ENCODE measurements around the gene STK26. TPM values are rescaled to one million over a fixed set of nuclear protein-coding genes. Genes with fewer than 3 reads are reported as not detected.

Gene STK26
- total RNA-seq, 3 donors from 2014 or later, result 15.5 to 18.8 (median 16.5) TPM

DNA sequence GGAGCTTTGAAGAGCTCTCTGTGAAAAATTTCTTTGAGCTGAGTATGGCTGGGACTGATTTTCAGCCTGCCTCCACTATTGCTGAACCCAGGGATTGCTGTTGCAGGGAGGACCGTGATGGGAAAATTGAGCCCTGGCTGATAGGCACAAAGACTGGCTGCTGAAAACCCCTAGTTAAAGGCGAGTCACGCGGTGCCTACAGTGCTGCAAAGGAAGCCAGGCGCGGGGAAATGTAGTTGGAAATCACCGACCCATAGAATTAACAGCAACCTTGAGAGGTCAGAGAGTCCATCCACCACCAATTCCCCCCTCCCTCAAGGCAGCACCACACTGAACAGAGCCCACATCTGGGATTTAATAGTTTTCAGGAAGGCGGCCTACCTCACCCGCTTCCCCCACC, 78.7 kb downstream of the STK26 start:
- no peak overlapping the region for H3K4me3 ChIP-seq
- H3K36me3 ChIP-seq (ENCODE audit: low read depth), result no peaks in the 10 kb centered on the region
- H3K4me1 ChIP-seq (ENCODE audit: low read depth), result no peaks in the 10 kb centered on the region
- intact Hi-C loops (cut with DNase I, micrococcal nuclease), result no loop called here
- ATAC-seq, result no peak
- H3K9me3 ChIP-seq, result no peaks in the 10 kb centered on the region
- TF ChIP-seq, protein P1, sequence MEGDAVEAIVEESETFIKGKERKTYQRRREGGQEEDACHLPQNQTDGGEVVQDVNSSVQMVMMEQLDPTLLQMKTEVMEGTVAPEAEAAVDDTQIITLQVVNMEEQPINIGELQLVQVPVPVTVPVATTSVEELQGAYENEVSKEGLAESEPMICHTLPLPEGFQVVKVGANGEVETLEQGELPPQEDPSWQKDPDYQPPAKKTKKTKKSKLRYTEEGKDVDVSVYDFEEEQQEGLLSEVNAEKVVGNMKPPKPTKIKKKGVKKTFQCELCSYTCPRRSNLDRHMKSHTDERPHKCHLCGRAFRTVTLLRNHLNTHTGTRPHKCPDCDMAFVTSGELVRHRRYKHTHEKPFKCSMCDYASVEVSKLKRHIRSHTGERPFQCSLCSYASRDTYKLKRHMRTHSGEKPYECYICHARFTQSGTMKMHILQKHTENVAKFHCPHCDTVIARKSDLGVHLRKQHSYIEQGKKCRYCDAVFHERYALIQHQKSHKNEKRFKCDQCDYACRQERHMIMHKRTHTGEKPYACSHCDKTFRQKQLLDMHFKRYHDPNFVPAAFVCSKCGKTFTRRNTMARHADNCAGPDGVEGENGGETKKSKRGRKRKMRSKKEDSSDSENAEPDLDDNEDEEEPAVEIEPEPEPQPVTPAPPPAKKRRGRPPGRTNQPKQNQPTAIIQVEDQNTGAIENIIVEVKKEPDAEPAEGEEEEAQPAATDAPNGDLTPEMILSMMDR (IDR thresholded peaks at IDR 0.05), result no peak
- no peak for DNase-seq

DNA sequence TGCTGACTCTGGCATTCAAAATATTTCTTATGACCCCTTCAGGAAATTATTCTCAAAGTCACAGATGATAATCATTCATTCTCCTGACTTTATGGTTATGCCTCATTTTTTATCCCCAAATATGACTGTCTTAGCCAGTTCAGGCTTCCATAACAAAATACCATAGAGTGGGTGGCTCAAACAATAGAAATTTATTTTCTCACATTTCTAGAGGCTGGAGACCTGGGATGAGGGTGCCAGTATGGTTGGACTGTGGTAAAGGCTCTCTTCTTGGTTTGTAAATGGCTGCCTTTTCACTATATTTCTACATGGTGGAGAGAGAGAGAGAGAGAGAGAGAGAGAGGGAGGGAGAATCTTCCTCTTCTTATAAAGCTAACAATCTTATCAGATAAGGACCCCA, 84.2 kb downstream of the STK26 start:
- H3K4me1 ChIP-seq (ENCODE audit: low read depth), result no peaks in the 10 kb centered on the region
- H3K9me3 ChIP-seq, result no peaks in the 10 kb centered on the region
- DNase-seq (no peak), ATAC-seq (no peak)
- intact Hi-C loops (cut with DNase I, micrococcal nuclease), result no loop called here
- H3K36me3 ChIP-seq (ENCODE audit: low read depth), result no peaks in the 10 kb centered on the region
- TF ChIP-seq, protein P1 (IDR thresholded peaks at IDR 0.05), result no peak
- H3K4me3 ChIP-seq, result no peak overlapping the region

- Histone ChIP-seq H3K9me3 (no peaks in the 10 kb centered on the region), H3K4me3 (no peak overlapping the region), H3K36me3 (ENCODE audit: low read depth) (no peaks in the 10 kb centered on the region), H3K4me1 (ENCODE audit: low read depth) (no peaks in the 10 kb centered on the region)
- TF ChIP-seq, protein P1 (IDR thresholded peaks at IDR 0.05), result no peak
- intact Hi-C loops (cut with DNase I, micrococcal nuclease), result no loop called here
- DNase-seq, result no peak
- no peak for ATAC-seq
These were observed 91.5 kb downstream of the STK26 start for GRCh38 chrX:132114607-132115006.

DNA sequence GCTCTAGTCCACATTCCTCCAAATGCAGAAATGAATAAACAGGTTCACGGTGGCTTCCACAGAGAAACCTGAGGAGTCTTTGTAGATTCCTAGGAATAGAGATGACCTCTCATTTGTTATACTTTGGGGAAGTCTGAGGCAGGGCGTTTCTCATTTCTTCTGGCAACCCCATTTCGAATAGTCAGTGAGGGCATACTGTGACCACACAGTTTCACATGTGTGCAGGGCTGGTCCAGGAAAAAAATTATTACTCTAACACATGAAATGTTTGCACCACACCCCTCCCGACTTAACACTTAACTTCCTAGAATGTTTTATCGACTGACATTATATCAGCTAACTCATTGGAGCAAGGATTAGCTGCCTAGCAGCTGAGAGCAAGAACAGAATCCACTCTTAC, 92.7 kb downstream of the STK26 start:
- H3K4me1 ChIP-seq (ENCODE audit: low read depth), result no peaks in the 10 kb centered on the region
- ATAC-seq (no peak), DNase-seq (no peak)
- TF ChIP-seq, protein P1 (IDR thresholded peaks at IDR 0.05), result no peak
- H3K4me3 ChIP-seq, result no peak overlapping the region
- intact Hi-C loops (cut with DNase I, micrococcal nuclease), result no loop called here
- no peaks in the 10 kb centered on the region for H3K36me3 ChIP-seq (ENCODE audit: low read depth)
- H3K9me3 ChIP-seq, result no peaks in the 10 kb centered on the region

DNA sequence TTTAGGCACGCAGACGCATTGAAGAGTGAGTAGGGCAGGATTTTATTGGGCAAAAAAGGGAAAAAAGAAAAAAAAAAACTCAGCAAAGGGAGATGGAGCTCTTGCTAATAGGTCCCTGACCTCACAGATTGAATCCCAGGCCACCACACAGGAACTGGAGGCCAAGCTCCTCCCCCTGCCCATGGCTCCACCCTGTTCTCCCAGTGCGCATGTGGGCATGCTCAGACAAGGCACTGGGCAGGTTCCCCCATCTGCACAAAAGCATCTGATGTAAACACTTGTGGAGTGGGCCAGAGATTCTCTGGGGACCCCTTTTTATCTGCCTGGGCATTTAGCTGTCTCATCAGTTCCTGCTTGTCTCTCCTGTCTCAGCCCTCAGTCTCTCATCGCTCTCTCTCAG, 95.3 kb downstream of the STK26 start:
- DNase-seq (no peak), ATAC-seq (no peak)
- no peaks in the 10 kb centered on the region for H3K4me1 ChIP-seq (ENCODE audit: low read depth)
- intact Hi-C loops (cut with DNase I, micrococcal nuclease), result no loop called here
- no peaks in the 10 kb centered on the region for H3K36me3 ChIP-seq (ENCODE audit: low read depth)
- no peak overlapping the region for H3K4me3 ChIP-seq
- TF ChIP-seq, protein P1 (IDR thresholded peaks at IDR 0.05), result no peak
- no peaks in the 10 kb centered on the region for H3K9me3 ChIP-seq

DNA sequence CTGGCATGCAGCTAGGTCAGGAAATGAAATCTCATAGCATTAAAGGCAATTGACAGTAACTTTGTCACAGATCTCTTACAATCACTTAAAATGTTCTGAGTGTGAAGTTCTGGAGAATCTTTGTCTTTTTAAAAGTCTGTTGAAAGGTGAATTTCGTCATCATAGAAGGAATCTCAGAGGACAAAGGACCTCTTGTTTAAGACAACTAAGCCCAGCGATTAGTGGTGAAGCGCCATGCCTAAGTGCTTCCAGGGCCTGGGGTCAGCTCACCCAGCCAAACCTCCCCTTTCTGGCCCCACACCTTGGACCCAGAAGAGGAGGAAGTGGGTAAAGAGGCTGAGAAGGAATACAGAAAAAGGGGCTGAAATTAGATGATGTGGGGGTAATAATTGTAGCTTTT, 96.2 kb downstream of the STK26 start:
- ATAC-seq (no peak), DNase-seq (no peak)
- no peaks in the 10 kb centered on the region for H3K4me1 ChIP-seq (ENCODE audit: low read depth)
- intact Hi-C loops (cut with DNase I, micrococcal nuclease), result no loop called here
- no peaks in the 10 kb centered on the region for H3K9me3 ChIP-seq
- no peaks in the 10 kb centered on the region for H3K36me3 ChIP-seq (ENCODE audit: low read depth)
- H3K4me3 ChIP-seq, result no peak overlapping the region
- TF ChIP-seq, protein P1 (IDR thresholded peaks at IDR 0.05), result no peak
